GM19463 (cell line): ENCODE results near the gene MERTK.
"Not testable (repeated sequence)": the region's sequence is repeated elsewhere in the genome, so short reads cannot be mapped to it uniquely, and the experiment has no call there.

Experiments
- ATAC-seq: cut with Tn5 transposase; IDR thresholded peaks from one replicate; pipeline ENCODE4 v1.9.1; 2021; ENCODE audit warnings: mild to moderate bottlenecking, moderate library complexity; ENCODE audit not compliant: unreplicated experiment

The MERTK gene

GRCh38 chr2:111897924-111898702, at the start of gene MERTK:
Gene MERTK (plus strand): TSS chr2:111898607. CDS start chr2:111898736, 129 bp downstream.
- ATAC-seq = peak; percentile 67

DNA sequence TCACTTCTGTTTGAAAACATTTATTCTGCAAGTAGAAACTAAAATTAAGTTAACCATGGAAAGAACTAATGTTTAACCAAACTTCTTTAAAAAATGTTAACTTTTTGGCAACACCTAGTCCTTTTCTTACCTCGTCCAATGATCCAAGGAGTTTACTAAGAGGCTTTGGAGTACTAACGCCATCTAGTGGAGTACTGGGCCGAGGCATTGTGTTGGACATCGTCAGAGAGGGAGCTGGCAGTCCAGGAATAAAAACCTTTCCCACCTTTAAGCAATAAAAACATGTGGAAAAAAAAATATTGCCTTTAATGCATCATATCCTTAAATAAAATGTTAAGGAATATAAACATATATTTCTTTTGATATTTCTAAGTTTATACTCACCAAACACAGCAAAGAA, 47.8 kb upstream of the MERTK start:
- not testable (repeated sequence) for ATAC-seq

DNA sequence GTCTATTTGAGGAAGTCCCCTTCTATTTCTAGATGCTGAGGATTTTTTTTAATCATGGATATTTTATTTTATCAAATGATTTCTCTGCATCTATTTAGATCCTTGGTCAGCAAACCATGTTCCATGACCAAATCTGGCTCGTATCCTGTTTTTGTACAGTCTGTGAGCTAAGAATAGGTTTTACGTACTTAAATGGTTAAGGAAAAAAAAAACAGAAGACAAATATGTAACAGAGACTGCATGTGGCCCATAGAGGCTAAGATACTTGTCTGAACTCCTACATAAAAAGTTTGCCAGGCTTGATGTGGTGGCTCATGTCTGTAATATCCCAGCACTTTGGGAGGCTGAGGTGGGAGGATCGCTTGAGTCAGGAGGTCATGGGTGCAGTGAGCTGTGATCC, 45.9 kb upstream of the MERTK start:
- ATAC-seq = not testable (repeated sequence)

DNA sequence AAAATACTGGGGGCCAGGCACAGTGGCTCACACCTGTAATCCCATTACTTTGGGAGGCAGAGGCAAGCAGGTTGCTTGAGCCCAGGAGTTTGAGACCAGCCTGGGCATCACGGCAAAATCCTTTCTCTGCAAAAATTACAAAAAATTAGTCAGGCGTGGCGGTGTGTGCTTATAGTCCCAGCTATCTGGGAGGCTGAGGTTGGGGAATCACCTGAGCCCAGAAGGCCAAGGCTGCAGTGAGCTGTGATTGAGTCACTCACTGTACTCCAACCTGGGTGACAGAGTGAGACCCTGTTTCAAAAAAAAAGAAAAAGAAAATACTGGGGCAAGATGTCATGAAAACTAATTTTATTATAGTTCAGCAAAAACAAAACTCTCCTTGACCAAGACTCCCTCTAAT, 38.4 kb upstream of the MERTK start:
- ATAC-seq = not testable (repeated sequence)

DNA sequence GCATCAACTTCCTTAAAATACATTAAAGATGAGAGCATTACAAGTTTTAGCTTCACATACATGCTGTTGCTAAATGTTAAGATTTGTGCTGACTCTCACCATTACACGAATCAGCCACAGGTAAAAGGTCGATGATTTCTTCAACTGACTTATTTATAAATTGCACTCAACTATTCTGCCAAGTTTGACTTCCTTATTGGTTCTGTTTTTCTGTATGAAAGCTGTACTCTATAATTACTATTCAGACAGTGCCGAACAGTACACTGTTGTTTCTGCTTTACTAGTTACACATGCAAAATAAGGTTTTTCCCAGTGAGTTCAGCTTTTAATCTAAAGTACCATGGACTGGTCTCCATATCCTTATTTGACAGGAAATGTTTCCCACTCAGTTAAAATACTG, 33.3 kb upstream of the MERTK start:
- ATAC-seq = not testable (repeated sequence)

GRCh38 chr2:111872806-111873205, 25.6 kb upstream of the MERTK start:
- ATAC-seq = not testable (repeated sequence)

- peak; percentile 88 for ATAC-seq
Measured at GRCh38 chr2:111883661-111884591, 14.5 kb upstream of the MERTK start, which contains the start of gene ANAPC1. Gene ANAPC1 (minus strand): TSS chr2:111884193. CDS start chr2:111880825, 3,368 bp downstream.

DNA sequence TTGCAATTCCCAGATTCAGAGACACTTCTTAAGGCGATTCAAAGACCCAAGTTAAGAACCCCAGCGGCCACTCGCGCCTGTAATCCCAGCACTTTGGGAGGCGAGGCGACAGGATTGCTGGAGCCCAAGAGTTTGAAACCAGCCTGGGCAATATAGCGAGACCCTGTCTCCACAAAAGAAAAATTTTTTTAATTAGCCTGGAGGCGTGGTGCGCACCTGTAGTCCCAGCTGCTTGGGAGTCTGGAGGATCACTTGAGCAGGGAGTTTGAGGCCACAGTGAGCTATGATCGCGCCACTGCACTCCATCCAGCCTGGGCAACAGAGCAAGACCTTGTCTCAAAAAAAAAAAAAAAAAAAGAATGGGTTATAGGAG, 13.8 kb upstream of the MERTK start:
- ATAC-seq = no peak

GRCh38 chr2:111896024-111896423, 2.4 kb upstream of the MERTK start:
- ATAC-seq = no peak

DNA sequence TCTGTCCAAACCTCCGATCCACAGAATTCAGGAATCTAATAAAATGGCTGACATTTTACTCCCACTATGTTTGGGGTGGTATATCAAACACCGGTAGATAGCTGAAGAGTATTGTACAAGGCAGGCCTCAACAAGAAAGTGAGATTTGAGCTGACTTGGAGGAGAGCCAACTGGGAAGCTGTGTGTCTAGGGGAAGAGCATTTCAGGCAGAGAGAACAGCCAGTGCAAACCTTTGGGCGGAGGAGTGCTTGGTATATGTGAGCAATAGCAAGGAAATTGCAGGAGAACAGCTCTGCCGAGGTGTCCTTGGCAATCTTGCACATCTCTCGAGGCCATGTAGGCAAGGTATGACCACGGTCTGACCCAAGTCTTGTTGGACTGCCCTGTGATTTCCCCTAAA, 1.8 kb upstream of the MERTK start:
- no peak for ATAC-seq

- peak; percentile 31 for ATAC-seq
Measured at GRCh38 chr2:111897630-111897923, 830 bp upstream of the MERTK start.

DNA sequence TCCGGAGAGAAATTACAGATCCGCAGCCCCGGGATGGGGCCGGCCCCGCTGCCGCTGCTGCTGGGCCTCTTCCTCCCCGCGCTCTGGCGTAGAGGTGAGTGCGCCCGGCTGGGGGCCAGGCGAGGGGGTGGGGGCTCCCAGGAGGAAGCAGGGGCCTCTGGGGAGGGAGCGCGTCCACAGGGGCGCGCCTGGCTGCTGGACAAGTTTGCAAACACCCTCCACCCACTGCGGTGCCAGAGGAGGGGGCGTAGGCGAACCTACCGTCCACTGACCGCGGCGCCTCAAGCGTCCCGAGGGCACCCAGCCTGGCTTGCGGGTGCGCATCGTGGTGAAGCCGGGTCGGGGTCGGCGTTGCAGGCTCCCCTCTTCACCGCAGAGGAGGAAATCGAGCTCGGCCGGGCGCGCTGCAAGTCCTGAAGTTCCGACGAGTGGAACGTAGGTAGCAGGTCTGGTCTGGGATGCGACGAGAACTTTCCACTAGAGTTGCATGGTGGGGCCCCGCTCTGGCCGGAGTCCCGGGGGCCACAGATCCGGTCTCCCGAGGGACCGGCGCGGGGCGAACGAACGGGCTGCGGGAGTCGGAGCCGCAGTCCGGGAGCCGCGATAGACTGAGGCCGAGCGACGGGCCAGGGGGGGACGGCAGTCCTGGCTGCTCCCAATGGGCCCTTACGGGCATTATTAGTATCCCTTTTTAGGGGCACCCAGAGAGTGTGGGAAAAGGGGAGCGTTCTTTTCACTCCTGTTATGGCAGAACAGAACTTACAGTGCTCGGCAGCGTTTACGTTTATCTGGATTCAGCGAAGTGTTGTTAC, 502 bp downstream of the MERTK start:
- ATAC-seq = peak; percentile 22

GRCh38 chr2:111900859-111901258, 2.5 kb downstream of the MERTK start:
- no peak for ATAC-seq

- no peak for ATAC-seq
Measured at GRCh38 chr2:111903516-111903915, 5.1 kb downstream of the MERTK start.

DNA sequence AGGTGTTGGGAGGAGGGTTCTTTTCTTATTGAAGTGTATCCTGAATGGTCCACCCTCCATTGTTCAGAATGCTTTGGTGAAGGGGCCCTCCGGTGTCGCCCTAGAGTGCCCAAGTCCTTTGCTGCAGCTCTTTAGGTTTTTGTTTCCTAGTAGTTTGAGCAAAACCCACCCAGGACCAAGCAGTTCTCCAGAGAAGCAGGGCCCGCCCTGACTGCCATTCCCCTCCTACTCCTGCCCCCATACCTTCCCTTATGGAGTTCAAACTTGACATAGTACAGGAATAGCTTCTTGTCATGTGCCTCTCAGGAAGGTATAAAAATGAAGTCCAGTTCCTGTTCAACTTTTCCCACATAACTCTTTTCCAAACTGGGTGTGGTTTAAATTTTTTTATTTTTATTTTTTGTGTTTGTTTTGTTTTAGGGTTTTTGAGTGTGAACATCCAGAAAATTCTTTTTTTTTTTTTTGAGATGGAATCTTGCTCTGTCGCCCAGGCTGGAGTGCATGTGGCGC, 5.6 kb downstream of the MERTK start:
- no peak for ATAC-seq

GRCh38 chr2:111904726-111905474, 6.5 kb downstream of the MERTK start:
- no peak for ATAC-seq

- ATAC-seq = not testable (repeated sequence)
Measured at GRCh38 chr2:111905475-111905869, 7.1 kb downstream of the MERTK start.

GRCh38 chr2:111905990-111906735, 7.8 kb downstream of the MERTK start:
- peak; percentile 75 for ATAC-seq

DNA sequence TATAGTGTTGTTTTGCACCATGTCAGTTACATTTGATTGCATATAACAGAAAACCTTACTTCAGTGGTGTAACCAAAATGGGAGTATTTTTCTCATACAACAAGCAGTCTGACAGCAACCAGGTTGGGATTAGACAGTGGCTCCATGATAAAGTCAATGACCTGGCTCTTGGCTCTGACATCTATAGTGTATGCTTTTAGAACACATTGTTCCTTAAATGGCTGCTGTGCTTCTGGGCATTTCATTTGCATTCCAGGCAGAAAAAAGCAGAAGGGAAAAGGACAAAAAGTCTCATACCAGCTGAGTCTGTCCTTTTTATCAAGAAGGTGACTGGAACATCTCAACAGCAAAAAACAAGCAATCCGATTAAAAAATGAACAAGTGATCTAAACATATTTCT, 10.2 kb downstream of the MERTK start:
- ATAC-seq = no peak
